GM23338 (cell line): Measurements from ENCODE around the gene ABCA4. TPM values are rescaled to one million over a fixed set of nuclear protein-coding genes. Genes with fewer than 3 reads are reported as not detected.

ENCODE experiments used
- ATAC-seq: fragments of 200-7000 bp; cut with Tn5 transposase; 3 replicates; pipeline ENCODE4 v1.9.1; 2020
- DNase-seq: peaks from one replicate; pipeline ENCODE4 v3.0.0-alpha.2; 2015; ENCODE audit warnings: low spot score
- H2AFZ ChIP-seq: fragments of 200-600 bp; sonication (generic); 2 replicates; pipeline ENCODE4 v1.8.0; 2016; ENCODE audit warnings: antibody characterized with exemption, mild to moderate bottlenecking, moderate library complexity
- H3F3A ChIP-seq: fragments of 200-600 bp; sonication (generic); replicated peaks from 2 replicates; pipeline ENCODE4 v1.8.0; 2017; ENCODE audit warnings: antibody characterized with exemption, mixed run types, low read depth
- H3K27ac ChIP-seq: fragments of 200-600 bp; sonication (generic); 2 replicates; pipeline ENCODE4 v1.6.1; 2016; ENCODE audit warnings: low read depth
- H3K27me3 ChIP-seq: fragments of 200-600 bp; sonication (generic); 2 replicates; pipeline ENCODE4 v1.8.0; 2016; ENCODE audit warnings: mild to moderate bottlenecking, mixed run types, moderate library complexity; ENCODE audit not compliant: insufficient read depth
- H3K36me3 ChIP-seq: fragments of 200-600 bp; sonication (generic); 2 replicates; pipeline ENCODE4 v1.8.0; 2016; ENCODE audit warnings: mild to moderate bottlenecking; ENCODE audit not compliant: insufficient read depth
- H3K4me1 ChIP-seq: fragments of 200-600 bp; sonication (generic); 2 replicates; pipeline ENCODE4 v1.8.0; 2016; ENCODE audit warnings: mild to moderate bottlenecking, moderate library complexity; ENCODE audit not compliant: insufficient read depth
- H3K4me2 ChIP-seq: fragments of 200-600 bp; sonication (generic); 2 replicates; pipeline ENCODE4 v1.7.1; 2017; ENCODE audit warnings: mixed run types
- H3K4me3 ChIP-seq: fragments of 200-600 bp; sonication (generic); 2 replicates; pipeline ENCODE4 v1.6.1; 2016; ENCODE audit warnings: mixed run types
- H3K79me2 ChIP-seq: fragments of 200-600 bp; sonication (generic); replicated peaks from 2 replicates; pipeline ENCODE4 v1.8.0; 2017; ENCODE audit warnings: mild to moderate bottlenecking; ENCODE audit not compliant: insufficient read depth
- H3K9me2 ChIP-seq: fragments of 200-600 bp; sonication (generic); 2 replicates; pipeline ENCODE4 v1.8.0; 2017; ENCODE audit not compliant: insufficient read depth
- H4K20me1 ChIP-seq: fragments of 200-600 bp; sonication (generic); replicated peaks from 2 replicates; pipeline ENCODE4 v1.8.0; 2017; ENCODE audit warnings: mild to moderate bottlenecking; ENCODE audit not compliant: insufficient read depth
- H3K27ac Mint-ChIP-seq: 2 replicates; pipeline ENCODE4 v1.8.0; 2020; ENCODE audit warnings: inconsistent platforms, mild to moderate bottlenecking, moderate library complexity, mixed read lengths
- H3K27me3 Mint-ChIP-seq: 3 replicates; pipeline ENCODE4 v1.8.0; 2022; ENCODE audit warnings: low read depth, mild to moderate bottlenecking, moderate library complexity, mixed read lengths, inconsistent platforms; ENCODE audit not compliant: insufficient read depth, poor library complexity
- H3K36me3 Mint-ChIP-seq: 3 replicates; pipeline ENCODE4 v1.8.0; 2021; ENCODE audit warnings: low read depth, mild to moderate bottlenecking, inconsistent platforms, moderate library complexity, mixed read lengths
- H3K4me1 Mint-ChIP-seq: 3 replicates; pipeline ENCODE4 v1.8.0; 2020; ENCODE audit warnings: mild to moderate bottlenecking, inconsistent platforms, mixed read lengths
- H3K4me3 Mint-ChIP-seq: 3 replicates; pipeline ENCODE4 v1.8.0; 2021; ENCODE audit warnings: moderate library complexity, mild to moderate bottlenecking, inconsistent platforms, mixed read lengths
- H3K9me3 Mint-ChIP-seq: 3 replicates; pipeline ENCODE4 v1.8.0; 2020; ENCODE audit warnings: moderate library complexity, mild to moderate bottlenecking, inconsistent platforms, mixed read lengths
- CREB1 ChIP-seq: fragments of 250-450 bp; sonication (Bioruptor Pico); IDR thresholded peaks from 2 replicates; pipeline ENCODE4 v1.5.0; 2020; ENCODE audit warnings: low read depth, mild to moderate bottlenecking, moderate library complexity
- ETS1 ChIP-seq: IDR thresholded peaks from 2 replicates; pipeline ENCODE4 v1.6.1; 2016; ENCODE audit warnings: antibody characterized with exemption
- EZH2 ChIP-seq: fragments of 200-600 bp; sonication (generic); IDR thresholded peaks from one replicate; pipeline ENCODE4 v1.8.0; 2017; ENCODE audit warnings: antibody characterized with exemption, mild to moderate bottlenecking, low read depth; ENCODE audit not compliant: unreplicated experiment
- EZH2phosphoT487 ChIP-seq: fragments of 200-600 bp; sonication (generic); IDR thresholded peaks from one replicate; pipeline ENCODE4 v1.8.1; 2018; ENCODE audit warnings: antibody characterized with exemption; ENCODE audit not compliant: unreplicated experiment
- JUNB ChIP-seq: IDR thresholded peaks from one replicate; pipeline ENCODE4 v1.6.1; 2016; ENCODE audit warnings: antibody characterized with exemption; ENCODE audit not compliant: unreplicated experiment
- NANOG ChIP-seq: IDR thresholded peaks from 2 replicates; pipeline ENCODE4 v1.6.1; 2016; ENCODE audit warnings: antibody characterized with exemption, borderline replicate concordance
- POLR2AphosphoS5 ChIP-seq: IDR thresholded peaks from 2 replicates; pipeline ENCODE4 v1.6.1; 2016; ENCODE audit warnings: antibody characterized with exemption, low read depth
- REST ChIP-seq: IDR thresholded peaks from one replicate; pipeline ENCODE4 v1.6.1; 2018; ENCODE audit warnings: antibody characterized with exemption; ENCODE audit not compliant: unreplicated experiment
- STAT1 ChIP-seq: IDR thresholded peaks from one replicate; pipeline ENCODE4 v1.6.1; 2016; ENCODE audit warnings: antibody characterized with exemption; ENCODE audit not compliant: unreplicated experiment
- ZNF331 ChIP-seq: fragments of 250-450 bp; sonication (Bioruptor Pico); IDR thresholded peaks from 2 replicates; pipeline ENCODE4 v1.5.0; 2020; ENCODE audit warnings: low read depth, mild to moderate bottlenecking, moderate library complexity
- ZNF462 ChIP-seq: fragments of 250-450 bp; sonication (Bioruptor Pico); IDR thresholded peaks from 2 replicates; pipeline ENCODE4 v1.5.0; 2020; ENCODE audit warnings: mild to moderate bottlenecking, moderate library complexity
- polyA plus RNA-seq: library from polyadenylated mRNA; unstranded; fragments of >200 nt; fragmentation: Nextera tagmentation; extraction: Ambion mirVana; gene quantifications from 2 replicates; pipeline ENCODE4 v1.2.1, GENCODE V29; 2016
- total RNA-seq: library from RNA; depleted of rRNA; stranded (reverse); fragments of >200 nt; shearing (Covaris generic); gene quantifications from 2 replicates; pipeline ENCODE4 v1.2.3, GENCODE V29; 2014

ABCA4 gene
- total and polyA plus RNA-seq, 2 experiments from 2014 or later = not detected

GRCh38 chr1:94119796-94120569 lies 965 bp downstream of the ABCA4 start:
- H3K9me3 Mint-ChIP-seq = no peaks in the 10 kb centered on the region
- H3K9me2 ChIP-seq = no peaks in the 10 kb centered on the region
- DNase-seq (no peak), ATAC-seq (peak; percentile 21)
- H3K36me3 ChIP-seq = no peaks in the 10 kb centered on the region
- no peak overlapping the region for H3K27ac Mint-ChIP-seq
- peaks cover 52% of the 10 kb centered on the region for H3K4me1 Mint-ChIP-seq
- peaks cover 20% of the 10 kb centered on the region for H3K27me3 Mint-ChIP-seq
- peaks cover 14% of the 10 kb centered on the region; the same call in 1 of the 2 replicates for H3K27me3 ChIP-seq
- no peaks in the 10 kb centered on the region for H3K36me3 Mint-ChIP-seq
- H3F3A ChIP-seq = no peaks in the 10 kb centered on the region
- TF ChIP-seq EZH2 = no peak
- no peak for TF ChIP-seq ETS1
- no peak for TF ChIP-seq POLR2AphosphoS5
- TF ChIP-seq ZNF462 (CRISPR knock-in tag) = no peak
- TF ChIP-seq EZH2phosphoT487 = no peak
- TF ChIP-seq STAT1 = no peak
- TF ChIP-seq NANOG = no peak
- TF ChIP-seq REST = no peak
- no peak for TF ChIP-seq JUNB
- TF ChIP-seq CREB1 = no peak
- no peak for TF ChIP-seq ZNF331
- H3K4me3 ChIP-seq = no peak overlapping the region
- H3K27ac ChIP-seq = no peak overlapping the region
- peaks cover 18% of the 10 kb centered on the region for H3K4me1 ChIP-seq
- no peaks in the 10 kb centered on the region for H3K79me2 ChIP-seq
- no peaks in the 10 kb centered on the region for H4K20me1 ChIP-seq
- peak overlapping the region; percentile 51 for H3K4me2 ChIP-seq
- H3K4me3 Mint-ChIP-seq = no peak overlapping the region
- H2AFZ ChIP-seq = 0 out of 2 replicates have a peak overlapping the region, but pooled peaks have one; percentile 52
